ENCODE data around the gene MYBPC1. TPM values are rescaled to one million over a fixed set of nuclear protein-coding genes. Genes with fewer than 3 reads are reported as not detected.
"Not testable (repeated sequence)": the region's sequence is repeated elsewhere in the genome, so short reads cannot be mapped to it uniquely, and the experiment has no call there.

The MYBPC1 gene
- total RNA-seq, 2 experiments from 2014 or later: not detected

- Mint-ChIP-seq H3K27ac (no peak overlapping the region), H3K9me3 (no peaks in the 10 kb centered on the region), H3K4me3 (no peak overlapping the region), H3K27me3 (peaks cover 9% of the 10 kb centered on the region), H3K4me1 (ENCODE audit: low read depth) (peaks cover 17% of the 10 kb centered on the region), H3K36me3 (no peaks in the 10 kb centered on the region)
- peak; percentile 64 for DNase-seq
- POLR2A ChIA-PET: no interaction called here
- intact Hi-C loops (cut with micrococcal nuclease): loop anchor here (1.0 to 5.0 kb wide), 3 partner anchors 28 to 89 kb away; no protein-coding TSS in a partner anchor
- CTCF ChIA-PET: interaction anchor here (0.7 to 1.7 kb wide), 4 partner anchors 18 to 186 kb away, joined by 3 to 6 read pairs (median 4); no protein-coding TSS in a partner anchor
Measured at GRCh38 chr12:101670007-101670671, 75.4 kb downstream of the MYBPC1 start.

DNA sequence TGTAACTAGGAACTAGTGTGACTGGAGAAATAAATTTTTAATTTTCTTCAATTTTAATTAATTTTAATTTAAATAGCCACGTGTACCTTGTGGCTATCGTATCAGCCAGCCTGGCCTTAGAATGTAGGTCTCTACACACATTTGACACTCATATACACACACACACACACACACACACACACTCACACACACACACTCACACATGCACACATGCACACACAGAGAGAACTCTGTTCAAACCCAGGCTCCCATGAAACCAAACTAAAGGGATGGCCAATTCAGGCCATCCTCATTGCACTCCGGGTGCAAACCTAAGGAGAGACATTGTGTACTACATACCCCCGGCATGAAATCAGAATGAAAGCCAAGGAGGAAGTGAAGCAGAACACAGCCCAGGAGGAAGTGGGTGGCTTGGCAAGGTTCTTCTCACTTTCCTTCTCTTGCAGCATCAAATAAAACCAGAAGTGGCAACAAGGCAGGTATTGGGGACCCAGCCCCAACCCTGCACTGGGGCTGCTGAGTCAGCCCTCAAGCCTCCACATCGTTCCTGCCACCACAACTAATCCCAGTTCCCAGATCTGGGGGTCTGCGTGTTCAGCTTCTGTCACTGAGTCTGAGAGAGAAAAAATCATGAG is 76.5 kb downstream of the MYBPC1 start:
- Mint-ChIP-seq H3K9me3 (no peaks in the 10 kb centered on the region), H3K4me1 (ENCODE audit: low read depth) (peaks cover 17% of the 10 kb centered on the region), H3K4me3 (peak overlapping the region; percentile 21), H3K27me3 (peaks cover 3% of the 10 kb centered on the region), H3K27ac (peak overlapping the region; percentile 18), H3K36me3 (no peaks in the 10 kb centered on the region)
- ChIA-PET POLR2A (no interaction called here), CTCF (interaction anchor here (1.0 to 1.5 kb wide), 3 partner anchors 17 to 169 kb away, joined by 3 to 5 read pairs (median 3); no protein-coding TSS in a partner anchor)
- intact Hi-C loops (cut with micrococcal nuclease): loop anchor here (5.0 kb wide), 1 partner anchor 46 kb away; no protein-coding TSS in a partner anchor
- DNase-seq: peak; percentile 41

- peak overlapping the region; percentile 21 for H3K4me3 Mint-ChIP-seq
- DNase-seq: no peak
- POLR2A ChIA-PET: no interaction called here
- intact Hi-C loops (cut with micrococcal nuclease): loop anchor here (5.0 kb wide), 1 partner anchor 45 kb away; no protein-coding TSS in a partner anchor
- peaks cover 17% of the 10 kb centered on the region for H3K4me1 Mint-ChIP-seq (ENCODE audit: low read depth)
- no peaks in the 10 kb centered on the region for H3K27me3 Mint-ChIP-seq
- no peaks in the 10 kb centered on the region for H3K36me3 Mint-ChIP-seq
- CTCF ChIA-PET: interaction anchor here (1.2 to 1.5 kb wide), 2 partner anchors 16 to 88 kb away, joined by 3 to 5 read pairs; no protein-coding TSS in a partner anchor
- H3K27ac Mint-ChIP-seq: no peak overlapping the region
- no peaks in the 10 kb centered on the region for H3K9me3 Mint-ChIP-seq
Measured at GRCh38 chr12:101671833-101672232, 77.1 kb downstream of the MYBPC1 start.

GRCh38 chr12:101675555-101675954 is 80.8 kb downstream of the MYBPC1 start:
- peaks cover 11% of the 10 kb centered on the region for H3K4me1 Mint-ChIP-seq (ENCODE audit: low read depth)
- intact Hi-C loops (cut with micrococcal nuclease): no loop called here
- no peak for DNase-seq
- H3K27me3 Mint-ChIP-seq: no peaks in the 10 kb centered on the region
- ChIA-PET CTCF (interaction anchor here (1.2 kb wide), 1 partner anchor 9 kb away, joined by 3 read pairs; no protein-coding TSS in a partner anchor), POLR2A (no interaction called here)
- no peaks in the 10 kb centered on the region for H3K9me3 Mint-ChIP-seq
- H3K36me3 Mint-ChIP-seq: no peaks in the 10 kb centered on the region
- H3K4me3 Mint-ChIP-seq: no peak overlapping the region
- H3K27ac Mint-ChIP-seq: no peak overlapping the region

- H3K4me3 Mint-ChIP-seq; POLR2A ChIA-PET; H3K27ac Mint-ChIP-seq; DNase-seq; H3K9me3 Mint-ChIP-seq; H3K36me3 Mint-ChIP-seq; H3K4me1 Mint-ChIP-seq (ENCODE audit: low read depth); H3K27me3 Mint-ChIP-seq; intact Hi-C loops (cut with micrococcal nuclease): not testable (repeated sequence)
- CTCF ChIA-PET: interaction anchor here (1.2 kb wide), 1 partner anchor 10 kb away, joined by 3 read pairs; no protein-coding TSS in a partner anchor
Measured at GRCh38 chr12:101676497-101676896, 81.7 kb downstream of the MYBPC1 start.

DNA sequence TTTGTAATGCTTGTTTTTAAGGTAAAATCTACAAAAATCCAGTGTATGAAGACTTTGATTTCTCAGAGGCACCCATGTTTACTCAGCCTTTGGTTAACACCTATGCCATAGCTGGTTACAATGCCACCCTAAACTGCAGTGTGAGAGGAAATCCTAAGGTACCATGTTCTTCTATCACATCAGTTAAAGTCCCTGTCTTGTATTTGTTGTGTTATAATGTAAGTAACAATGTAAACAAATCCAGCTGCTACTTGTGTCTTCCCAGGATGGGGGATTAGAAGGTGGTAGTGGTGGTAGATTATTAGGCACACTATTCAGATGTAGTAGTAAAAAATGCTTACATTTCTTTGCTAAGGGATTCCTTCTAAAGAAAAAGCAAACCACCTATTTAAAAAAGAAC is 83.3 kb downstream of the MYBPC1 start:
- no peak for DNase-seq
- H3K9me3 Mint-ChIP-seq: no peaks in the 10 kb centered on the region
- no peaks in the 10 kb centered on the region for H3K36me3 Mint-ChIP-seq
- ChIA-PET POLR2A (no interaction called here), CTCF (no interaction called here)
- intact Hi-C loops (cut with micrococcal nuclease): no loop called here
- no peak overlapping the region for H3K27ac Mint-ChIP-seq
- H3K4me1 Mint-ChIP-seq (ENCODE audit: low read depth): no peaks in the 10 kb centered on the region
- no peaks in the 10 kb centered on the region for H3K27me3 Mint-ChIP-seq
- no peak overlapping the region for H3K4me3 Mint-ChIP-seq

GRCh38 chr12:101680240-101680639 is 85.5 kb downstream of the MYBPC1 start:
- Mint-ChIP-seq H3K4me3 (no peak overlapping the region), H3K27ac (no peak overlapping the region), H3K4me1 (ENCODE audit: low read depth) (no peaks in the 10 kb centered on the region), H3K27me3 (peaks cover 4% of the 10 kb centered on the region), H3K9me3 (no peaks in the 10 kb centered on the region), H3K36me3 (no peaks in the 10 kb centered on the region)
- CTCF ChIA-PET: no interaction called here
- intact Hi-C loops (cut with micrococcal nuclease): no loop called here
- DNase-seq: no peak
- POLR2A ChIA-PET: no interaction called here

DNA sequence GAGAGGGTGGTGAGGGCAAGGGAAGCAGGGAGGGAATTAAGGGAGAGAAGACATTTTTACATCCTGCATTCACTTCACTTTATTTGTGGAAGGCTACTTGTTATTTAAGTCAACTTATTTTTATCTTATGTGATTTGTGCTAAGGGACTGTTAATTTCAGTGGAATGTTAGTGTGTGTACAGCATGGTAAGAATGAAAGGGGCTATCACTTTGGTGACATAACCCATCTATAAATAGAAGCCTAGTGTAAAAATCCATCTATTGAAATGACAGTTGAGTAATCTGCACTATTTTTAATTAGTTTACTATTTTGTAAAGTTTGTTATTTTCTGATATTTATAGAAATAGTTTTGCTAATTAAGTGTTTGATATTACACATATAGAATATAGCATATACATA is 85.9 kb downstream of the MYBPC1 start:
- Mint-ChIP-seq H3K36me3 (no peaks in the 10 kb centered on the region), H3K4me3 (no peak overlapping the region), H3K4me1 (ENCODE audit: low read depth) (no peaks in the 10 kb centered on the region), H3K27me3 (peaks cover 4% of the 10 kb centered on the region), H3K27ac (no peak overlapping the region), H3K9me3 (no peaks in the 10 kb centered on the region)
- CTCF ChIA-PET: no interaction called here
- POLR2A ChIA-PET: no interaction called here
- DNase-seq: no peak
- intact Hi-C loops (cut with micrococcal nuclease): no loop called here

DNA sequence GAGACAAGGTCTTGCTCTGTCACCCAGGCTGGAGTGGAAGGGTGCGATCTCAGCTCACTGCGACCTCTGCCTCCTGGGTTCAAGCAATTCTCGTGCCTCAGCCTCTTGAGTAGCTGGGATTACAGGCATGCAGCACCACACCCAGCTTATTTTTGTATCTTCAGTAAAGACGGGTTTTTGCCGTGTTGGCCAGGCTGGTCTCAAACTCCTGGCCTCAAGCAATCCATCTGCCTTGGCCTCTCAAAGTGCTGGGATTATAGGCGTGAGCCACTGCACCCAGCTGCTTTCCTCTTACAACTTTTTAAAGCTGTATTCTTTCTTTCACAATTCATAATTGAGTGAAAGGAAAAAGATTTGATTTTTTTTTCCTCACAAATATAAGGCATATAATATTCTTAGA is 86.9 kb downstream of the MYBPC1 start:
- H3K4me3 Mint-ChIP-seq; H3K27ac Mint-ChIP-seq; CTCF ChIA-PET; H3K36me3 Mint-ChIP-seq; H3K9me3 Mint-ChIP-seq; POLR2A ChIA-PET; H3K4me1 Mint-ChIP-seq (ENCODE audit: low read depth); intact Hi-C loops (cut with micrococcal nuclease); H3K27me3 Mint-ChIP-seq; DNase-seq: not testable (repeated sequence)

- Mint-ChIP-seq H3K27me3 (peaks cover 4% of the 10 kb centered on the region), H3K4me1 (ENCODE audit: low read depth) (no peaks in the 10 kb centered on the region), H3K9me3 (no peaks in the 10 kb centered on the region), H3K36me3 (no peaks in the 10 kb centered on the region), H3K27ac (no peak overlapping the region), H3K4me3 (no peak overlapping the region)
- POLR2A ChIA-PET: no interaction called here
- intact Hi-C loops (cut with micrococcal nuclease): no loop called here
- DNase-seq: no peak
- CTCF ChIA-PET: no interaction called here
Measured at GRCh38 chr12:101685092-101685491, 90.3 kb downstream of the MYBPC1 start.

- H3K4me1 Mint-ChIP-seq (ENCODE audit: low read depth): no peaks in the 10 kb centered on the region
- POLR2A ChIA-PET: no interaction called here
Measured at GRCh38 chr12:101686176-101686575, 91.4 kb downstream of the MYBPC1 start.

DNA sequence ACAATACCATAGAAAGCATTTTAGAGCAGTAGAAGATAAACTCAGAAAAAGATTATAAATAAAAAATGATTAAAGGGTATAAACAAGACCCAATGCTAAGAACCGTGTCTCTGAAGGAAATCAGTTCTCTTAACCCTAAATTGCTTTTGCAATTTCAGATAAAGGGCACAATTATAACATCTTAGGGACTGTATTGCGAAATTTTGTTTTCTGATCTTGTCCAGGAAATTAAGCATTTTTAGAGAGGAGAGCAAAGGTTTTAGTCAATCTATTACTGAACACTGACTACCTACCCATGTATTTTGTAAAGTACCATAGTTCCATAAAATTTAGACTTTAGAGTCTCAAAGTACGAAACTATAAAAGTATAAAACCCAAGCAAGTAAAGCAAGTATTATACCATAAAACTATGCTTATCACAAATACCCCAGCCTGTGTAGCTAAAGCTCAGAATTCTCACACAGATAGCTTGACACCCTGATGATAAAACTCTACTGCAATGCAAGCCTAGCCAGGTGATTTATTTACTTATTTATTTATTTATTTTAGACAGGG is 95.8 kb downstream of the MYBPC1 start:
- no peaks in the 10 kb centered on the region for H3K9me3 Mint-ChIP-seq
- CTCF ChIA-PET: no interaction called here
- H3K4me1 Mint-ChIP-seq (ENCODE audit: low read depth): peaks cover 6% of the 10 kb centered on the region
- no peak for DNase-seq
- POLR2A ChIA-PET: no interaction called here
- no peaks in the 10 kb centered on the region for H3K27me3 Mint-ChIP-seq
- no peak overlapping the region for H3K4me3 Mint-ChIP-seq
- no peaks in the 10 kb centered on the region for H3K36me3 Mint-ChIP-seq
- H3K27ac Mint-ChIP-seq: no peak overlapping the region
- intact Hi-C loops (cut with micrococcal nuclease): no loop called here

More at GRCh38 chr12:101686176-101686575, 91.4 kb downstream of the MYBPC1 start:
- H3K27me3 Mint-ChIP-seq: peaks cover 4% of the 10 kb centered on the region
- no peaks in the 10 kb centered on the region for H3K36me3 Mint-ChIP-seq
- H3K27ac Mint-ChIP-seq: no peak overlapping the region
- CTCF ChIA-PET: no interaction called here
- H3K9me3 Mint-ChIP-seq: no peaks in the 10 kb centered on the region
- H3K4me3 Mint-ChIP-seq: no peak overlapping the region
- no peak for DNase-seq
- intact Hi-C loops (cut with micrococcal nuclease): no loop called here
